GM20431 (cell line): ENCODE measurements around the gene FASTKD1.
"Not testable (repeated sequence)": the region's sequence is repeated elsewhere in the genome, so short reads cannot be mapped to it uniquely, and the experiment has no call there.

Source experiments
- in situ Hi-C: fragments of 300-500 bp; cut with MseI, MboI; formaldehyde crosslinking; loops from one replicate; pipeline ENCODE4 v1.15.0; 2020; ENCODE audit warnings: low sequenced_read_pairs; ENCODE audit not compliant: unreplicated experiment

The FASTKD1 gene

GRCh38 chr2:169571571-169571970 lies 2.1 kb downstream of the FASTKD1 start:
- in situ Hi-C loops, result no loop called here

- in situ Hi-C loops, result not testable (repeated sequence)
Observed at GRCh38 chr2:169570752-169571151, 2.9 kb downstream of the FASTKD1 start.

DNA sequence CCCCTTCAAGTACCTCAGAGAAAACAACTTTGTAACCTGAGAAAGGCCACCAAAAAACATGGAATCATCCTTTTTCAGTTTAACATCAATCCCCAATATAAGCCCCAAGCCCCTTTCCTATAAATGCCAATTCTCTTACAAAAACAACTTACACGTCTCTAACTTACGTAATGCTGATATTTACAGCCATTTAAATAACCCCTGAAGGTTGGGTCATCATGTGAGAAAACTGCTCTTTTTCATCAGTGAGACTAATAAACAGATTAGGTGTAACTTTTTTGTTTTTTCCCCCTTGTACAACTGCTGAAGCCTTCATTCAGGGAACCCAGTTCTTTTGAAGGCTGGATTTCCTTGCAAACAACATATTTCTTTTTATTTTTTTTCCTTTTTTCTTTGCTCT lies 3.7 kb downstream of the FASTKD1 start:
- in situ Hi-C loops, result no loop called here

- in situ Hi-C loops, result no loop called here
Observed at GRCh38 chr2:169565686-169566085, 8.0 kb downstream of the FASTKD1 start.

GRCh38 chr2:169562519-169562918 lies 11.1 kb downstream of the FASTKD1 start:
- in situ Hi-C loops, result no loop called here

GRCh38 chr2:169562084-169562483 lies 11.6 kb downstream of the FASTKD1 start:
- in situ Hi-C loops, result not testable (repeated sequence)

DNA sequence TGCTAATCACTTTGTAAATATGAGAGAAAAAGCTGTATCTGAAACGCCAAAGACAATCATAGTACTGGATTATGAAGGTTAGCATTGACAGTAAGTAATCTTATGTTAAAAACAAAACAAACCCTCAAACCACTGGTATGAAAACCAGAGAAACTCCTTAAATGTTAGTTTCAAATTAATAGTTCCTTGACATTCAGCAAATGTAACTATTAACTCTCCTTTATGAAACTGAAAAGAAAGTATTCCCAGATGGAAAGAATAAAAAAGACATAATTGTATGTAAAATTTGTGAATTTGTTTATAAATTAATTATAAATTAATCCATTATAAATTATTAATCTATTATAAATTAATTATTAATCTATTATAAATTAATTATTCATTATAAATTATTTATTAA lies 12.3 kb downstream of the FASTKD1 start:
- in situ Hi-C loops, result no loop called here

GRCh38 chr2:169546756-169547155 lies 26.9 kb downstream of the FASTKD1 start:
- in situ Hi-C loops, result no loop called here

- in situ Hi-C loops, result no loop called here
Observed at GRCh38 chr2:169542433-169542832, 31.2 kb downstream of the FASTKD1 start.

DNA sequence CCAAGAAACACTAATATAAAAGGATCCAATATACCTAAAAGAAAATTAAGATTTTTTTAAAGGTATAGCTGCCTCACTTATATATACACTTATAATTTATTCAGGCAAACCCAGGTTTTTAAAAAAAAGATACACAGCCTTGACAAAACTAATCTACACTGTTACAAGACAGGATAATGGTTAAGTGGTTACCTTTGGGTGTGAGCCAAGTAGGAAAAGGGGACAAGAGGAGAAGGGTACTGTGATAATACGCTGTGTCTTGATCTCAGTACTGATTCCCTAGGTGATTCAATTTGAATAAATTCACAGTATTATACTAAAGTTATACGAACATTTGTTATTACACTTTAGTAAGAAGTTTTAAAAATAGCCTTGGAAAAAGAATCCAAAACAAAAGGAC lies 33.5 kb downstream of the FASTKD1 start:
- in situ Hi-C loops, result no loop called here

DNA sequence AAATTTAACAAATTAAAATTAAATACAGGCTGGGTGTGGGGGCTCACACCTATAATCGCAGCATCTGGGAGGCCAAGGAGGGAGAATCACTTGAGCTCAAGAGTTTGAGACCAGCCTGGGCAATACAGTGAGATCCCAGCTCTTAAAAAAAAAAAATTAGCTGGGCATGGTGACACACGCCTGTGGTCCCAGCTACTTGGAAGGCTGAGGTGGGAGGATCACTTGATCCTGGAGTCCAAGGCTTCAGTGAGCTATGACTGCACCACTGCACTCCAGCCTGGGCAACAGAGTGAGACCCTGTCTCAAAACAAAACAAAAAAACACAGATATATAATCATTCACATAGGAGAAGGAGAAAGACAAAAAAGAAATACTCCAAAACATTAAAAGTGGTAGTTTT lies 34.2 kb downstream of the FASTKD1 start:
- in situ Hi-C loops, result not testable (repeated sequence)

DNA sequence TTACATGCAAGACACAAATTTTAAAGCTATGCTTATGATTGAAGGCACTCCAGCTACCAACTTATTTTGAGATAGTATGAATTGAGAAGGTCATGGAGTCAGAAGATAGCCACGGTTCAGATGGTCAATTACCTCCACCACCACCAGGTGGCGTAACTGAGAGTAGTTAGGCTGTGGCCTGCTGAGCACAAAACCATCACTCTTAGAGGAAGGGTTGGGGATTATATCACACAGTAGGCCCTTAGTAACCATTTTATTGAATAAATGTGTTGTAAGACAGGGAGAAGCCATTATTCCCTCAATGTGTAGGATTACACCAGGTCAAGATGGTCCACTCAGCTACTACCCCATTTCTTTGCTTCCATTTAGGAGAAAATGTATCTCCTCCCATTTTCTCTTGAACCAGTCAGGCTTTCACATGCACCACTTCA lies 45.4 kb downstream of the FASTKD1 start:
- in situ Hi-C loops, result no loop called here

DNA sequence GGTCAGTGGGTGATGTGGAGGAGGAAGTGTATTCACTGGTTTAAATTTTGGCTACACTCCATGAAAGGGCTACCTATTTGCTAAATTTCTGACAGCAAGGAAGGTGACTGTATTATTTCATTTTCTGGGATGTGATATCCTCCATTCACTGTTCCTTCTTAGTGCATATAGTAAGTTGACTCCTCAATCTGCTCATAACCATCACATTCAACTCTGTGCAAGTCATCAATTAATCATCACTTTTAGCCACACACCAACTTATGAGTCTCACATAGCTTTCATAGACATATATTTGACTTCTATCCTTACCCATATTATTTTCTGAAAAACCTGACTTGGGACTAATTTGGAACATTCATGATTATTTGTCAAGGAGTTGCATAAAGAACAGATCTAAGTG lies 47.2 kb downstream of the FASTKD1 start:
- in situ Hi-C loops, result no loop called here

GRCh38 chr2:169525434-169525833 lies 48.2 kb downstream of the FASTKD1 start:
- in situ Hi-C loops, result no loop called here

GRCh38 chr2:169523681-169524080 lies 50.0 kb downstream of the FASTKD1 start:
- in situ Hi-C loops, result no loop called here

DNA sequence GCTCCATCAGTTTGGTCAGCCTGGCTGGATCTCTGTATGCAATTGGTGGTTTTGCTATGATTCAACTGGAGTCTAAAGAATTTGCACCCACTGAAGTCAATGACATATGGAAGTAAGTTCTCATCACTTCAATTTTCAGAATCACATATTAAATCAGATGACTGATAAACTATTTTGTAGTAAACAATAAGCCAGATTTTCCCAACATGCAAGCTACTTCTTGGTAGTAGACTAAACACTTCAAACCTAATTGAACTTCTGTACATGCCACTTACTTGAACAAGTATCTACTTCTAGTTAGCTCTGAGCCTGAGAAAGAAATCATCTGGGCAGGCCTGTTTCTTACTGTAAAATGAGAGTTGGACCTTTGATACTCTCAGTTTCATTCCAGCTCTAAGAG lies 52.8 kb downstream of the FASTKD1 start:
- in situ Hi-C loops, result no loop called here

- in situ Hi-C loops, result not testable (repeated sequence)
Observed at GRCh38 chr2:169516488-169516995, 57.1 kb downstream of the FASTKD1 start.

DNA sequence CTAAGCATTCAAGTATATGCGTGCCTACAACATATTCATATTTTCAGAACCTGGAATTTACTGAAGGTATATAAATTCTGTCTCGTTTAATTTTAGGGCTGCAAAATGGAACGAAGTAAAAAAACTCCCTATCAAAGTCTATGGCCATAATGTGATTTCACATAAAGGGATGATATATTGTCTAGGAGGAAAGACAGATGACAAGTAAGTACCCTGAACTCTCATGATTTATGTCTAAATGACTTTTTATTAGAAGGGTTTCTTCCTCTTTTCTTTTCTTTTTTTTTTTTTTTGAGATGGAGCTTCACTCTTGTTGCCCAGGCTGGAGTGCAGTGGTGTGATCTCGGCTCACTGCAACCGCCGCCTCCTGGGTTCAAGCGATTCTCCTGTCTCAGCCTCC lies 58.9 kb downstream of the FASTKD1 start:
- in situ Hi-C loops, result not testable (repeated sequence)

GRCh38 chr2:169513926-169514325 lies 59.7 kb downstream of the FASTKD1 start:
- in situ Hi-C loops, result no loop called here

DNA sequence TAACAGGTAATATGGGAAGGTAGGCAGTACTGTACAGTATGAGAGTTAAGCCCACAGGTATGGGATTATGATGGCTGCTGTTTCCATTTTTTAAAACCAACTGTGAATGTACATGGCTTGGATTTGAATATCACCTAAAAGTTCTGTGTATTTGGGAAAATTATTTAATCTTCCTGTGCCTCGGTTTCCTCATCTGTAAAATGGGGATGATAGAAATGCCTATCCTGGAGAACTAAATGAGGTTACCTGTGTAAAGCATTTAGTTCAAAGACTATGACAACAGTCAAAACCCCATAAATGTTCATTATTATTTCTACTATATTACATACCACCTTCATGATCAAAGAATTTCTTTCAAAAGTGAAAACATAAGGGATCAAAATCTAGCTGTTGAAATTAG lies 60.6 kb downstream of the FASTKD1 start:
- in situ Hi-C loops, result no loop called here

GRCh38 chr2:169512525-169512924 lies 61.1 kb downstream of the FASTKD1 start:
- in situ Hi-C loops, result no loop called here

- in situ Hi-C loops, result no loop called here
Observed at GRCh38 chr2:169511818-169512217, 61.8 kb downstream of the FASTKD1 start.

- in situ Hi-C loops, result no loop called here
Observed at GRCh38 chr2:169510496-169510895, 63.2 kb downstream of the FASTKD1 start.
